HG03025 (cell line): ENCODE results near the gene ARFRP1.
"Not testable (repeated sequence)": the region's sequence is repeated elsewhere in the genome, so short reads cannot be mapped to it uniquely, and the experiment has no call there.

Experiments
- ATAC-seq: cut with Tn5 transposase; IDR thresholded peaks from one replicate; pipeline ENCODE4 v1.9.1; 2021; ENCODE audit warnings: mild to moderate bottlenecking, moderate library complexity; ENCODE audit not compliant: unreplicated experiment, low FRiP score

ARFRP1 gene

GRCh38 chr20:63659370-63659769, 48.4 kb downstream of the ARFRP1 start:
- no peak for ATAC-seq

GRCh38 chr20:63658749-63659187, 49.0 kb downstream of the ARFRP1 start:
- ATAC-seq = peak; percentile 13

GRCh38 chr20:63657937-63658748, 49.6 kb downstream of the ARFRP1 start, which contains the start of gene RTEL1:
Gene RTEL1 (plus strand): TSS chr20:63658312. CDS start chr20:63659403, 1,091 bp downstream.
- peak; percentile 70 for ATAC-seq

DNA sequence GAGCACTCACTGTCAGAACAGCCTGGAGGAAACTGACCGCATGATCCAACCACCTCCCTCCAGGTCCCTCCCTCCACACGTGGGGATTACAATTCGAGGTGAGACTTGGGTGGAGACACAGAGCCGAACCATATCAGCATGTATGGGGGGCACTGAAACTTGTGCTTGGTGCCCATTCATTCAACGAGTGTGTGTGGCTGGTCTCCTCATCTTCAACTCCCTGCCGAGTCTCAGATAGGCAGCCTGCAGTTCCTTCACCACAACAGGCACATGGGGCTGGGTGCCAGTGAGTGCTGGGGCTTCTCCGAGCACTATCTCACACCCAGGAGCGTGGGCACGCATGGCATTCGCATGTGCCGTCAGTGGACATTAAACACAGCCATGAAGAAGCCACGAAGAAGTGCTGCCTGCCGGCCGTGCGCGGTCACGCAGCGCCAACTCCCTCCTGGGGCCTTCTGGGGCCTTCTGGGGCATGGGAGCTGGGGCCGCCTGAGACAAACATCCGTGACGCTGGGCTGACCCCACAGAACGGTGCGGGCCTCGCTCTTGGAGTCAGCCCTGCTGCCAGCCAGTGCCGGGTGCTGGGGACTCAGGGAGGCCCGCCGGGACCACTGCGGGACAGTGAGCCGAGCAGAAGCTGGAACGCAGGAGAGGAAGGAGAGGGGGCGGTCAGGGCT, 50.4 kb downstream of the ARFRP1 start:
- no peak for ATAC-seq

DNA sequence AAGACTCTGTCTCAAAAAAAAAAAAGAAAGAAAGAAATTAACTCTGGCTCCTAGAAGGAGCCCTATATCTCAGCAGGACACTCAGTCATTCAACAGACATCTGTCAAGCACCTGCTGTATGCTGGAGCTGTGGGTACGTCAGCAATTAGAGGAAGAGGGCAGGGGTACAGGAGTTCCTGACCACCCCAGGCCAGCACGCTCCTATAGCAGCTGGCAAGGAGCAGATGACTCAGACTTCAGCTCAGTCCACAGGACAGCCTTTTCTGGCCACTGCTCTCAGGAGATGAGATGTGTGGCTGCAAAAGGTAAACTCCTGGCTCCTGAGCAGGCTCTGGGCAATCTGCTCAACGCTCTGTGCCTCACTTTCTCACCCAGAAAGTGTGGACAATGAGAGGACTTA, 51.3 kb downstream of the ARFRP1 start:
- ATAC-seq = no peak

GRCh38 chr20:63655249-63655648, 52.5 kb downstream of the ARFRP1 start:
- no peak for ATAC-seq

DNA sequence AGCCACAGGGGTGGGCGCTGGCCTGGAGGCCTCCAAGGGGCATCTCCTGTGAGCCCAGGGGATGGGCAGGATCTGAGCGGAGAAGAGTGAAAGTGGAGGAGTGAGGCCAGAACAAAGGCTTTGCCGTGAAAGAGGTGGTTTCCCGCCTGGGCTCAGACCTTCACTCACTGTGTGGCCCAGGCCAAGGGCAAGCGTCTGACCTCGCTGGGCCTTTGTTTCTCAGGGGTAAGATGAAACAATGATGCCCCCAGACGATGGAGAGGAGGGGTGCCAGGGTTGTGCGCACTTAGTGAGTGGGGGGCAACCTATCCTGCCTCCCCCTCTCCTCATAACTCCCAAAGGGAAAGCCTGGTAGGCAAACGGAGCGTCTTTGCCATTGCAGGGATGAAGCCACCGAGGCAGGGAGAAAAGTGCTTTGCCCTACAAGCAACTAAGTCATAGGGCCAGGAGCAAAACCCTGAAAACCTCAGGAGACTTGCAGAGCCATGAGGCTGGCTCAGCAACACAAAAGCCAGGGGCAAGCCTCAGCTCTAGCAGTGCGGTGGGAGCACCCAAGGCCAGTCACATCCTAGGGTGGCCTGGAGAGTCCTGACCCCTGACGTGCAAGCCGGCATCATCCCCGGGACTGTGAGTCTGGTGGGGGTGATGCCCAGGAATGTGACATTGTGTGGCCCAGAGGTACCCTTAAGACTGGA, 53.7 kb downstream of the ARFRP1 start:
- ATAC-seq = no peak

DNA sequence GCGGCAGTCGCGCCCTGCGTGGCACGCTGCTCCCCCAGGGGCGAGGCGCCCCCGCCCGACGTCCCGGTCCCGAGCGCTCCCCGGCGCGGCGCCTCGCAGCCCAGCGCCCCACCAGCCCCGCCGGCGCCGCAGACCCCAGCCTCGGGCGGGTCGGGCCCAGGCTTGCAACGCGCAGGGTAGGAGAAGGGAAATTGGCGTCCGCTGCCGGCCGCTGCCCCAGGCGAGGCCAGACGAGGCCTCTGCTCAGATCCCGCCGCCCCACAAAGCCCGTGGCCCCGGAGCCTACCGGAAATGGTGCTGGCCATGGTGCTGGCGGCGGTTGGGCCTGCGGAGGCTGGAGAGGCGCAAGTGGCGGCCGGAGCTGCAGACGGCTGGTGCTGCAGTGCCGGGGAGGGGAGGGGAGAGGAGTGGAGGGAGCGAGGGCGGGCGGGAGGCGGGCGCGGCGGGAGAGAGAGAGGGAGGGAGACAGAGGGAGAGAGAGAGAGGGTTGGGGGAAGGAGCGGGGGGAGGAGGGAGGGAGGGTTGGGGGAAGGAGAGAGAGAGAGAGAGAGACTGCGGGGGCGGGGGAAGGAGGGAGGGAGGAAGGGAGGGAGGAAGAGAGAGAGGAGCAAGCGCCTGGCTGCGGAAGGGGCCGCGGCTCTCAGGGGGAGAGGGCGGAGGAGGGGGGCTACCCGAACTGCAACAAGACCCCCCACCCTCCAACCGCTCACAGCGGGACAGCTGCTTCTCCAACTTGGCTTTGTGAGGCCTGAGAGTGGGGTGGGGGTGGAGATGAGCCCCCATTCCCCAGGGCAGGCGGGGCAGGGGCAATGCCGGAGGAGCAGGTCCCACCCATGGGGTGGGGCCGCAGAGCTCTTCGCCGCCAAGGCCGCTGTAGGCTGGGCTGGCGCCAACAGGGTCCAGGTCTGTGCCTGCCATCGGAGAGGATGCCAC, 54.5 kb downstream of the ARFRP1 start, which contains the start of gene STMN3:
TSS of gene STMN3 (minus strand) at position 384 of the 933 bp plus-strand sequence. CDS start at position 305, 79 bp downstream.
- ATAC-seq = no peak

DNA sequence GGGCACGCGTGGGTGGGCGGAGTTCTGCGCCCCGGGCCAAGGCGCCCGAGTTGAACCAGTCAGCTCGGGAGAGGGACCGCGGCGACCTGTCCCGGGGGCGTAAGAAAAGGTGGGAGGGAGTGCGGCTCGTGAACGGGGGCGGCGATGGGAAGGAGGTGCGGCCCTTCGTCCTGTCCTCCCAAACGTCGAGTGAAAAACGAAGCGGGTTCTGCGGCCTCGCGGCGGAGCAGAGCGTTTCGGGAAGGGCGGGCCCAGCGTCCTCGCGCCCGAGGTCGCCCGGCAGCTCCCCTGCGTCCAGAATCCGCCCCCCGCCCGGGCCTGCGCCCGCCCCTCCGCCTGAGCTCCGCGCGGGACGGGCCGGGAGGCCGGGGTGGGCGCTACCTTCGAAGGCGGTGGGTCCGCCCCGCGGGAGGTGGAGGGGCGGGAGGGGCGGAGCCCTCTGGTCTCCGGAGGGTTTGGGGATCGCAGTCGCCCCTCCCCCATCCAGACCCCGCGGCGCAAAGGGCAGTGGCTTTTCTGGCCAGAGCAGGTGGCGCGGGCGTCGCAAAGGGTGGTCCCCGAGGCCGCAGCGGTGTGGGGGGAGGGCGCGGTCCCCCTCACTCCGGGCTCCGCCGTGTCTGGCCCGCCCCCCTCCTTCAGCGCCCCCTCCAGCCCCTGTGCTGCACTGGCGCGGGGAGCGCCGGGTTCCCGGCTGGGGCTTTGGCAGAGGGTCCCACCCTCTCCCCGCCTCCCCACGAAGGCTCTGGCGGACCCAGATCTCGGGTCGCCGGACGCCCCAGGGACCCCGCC, 55.4 kb downstream of the ARFRP1 start:
- no peak for ATAC-seq

GRCh38 chr20:63651942-63652191, 55.9 kb downstream of the ARFRP1 start:
- no peak for ATAC-seq

DNA sequence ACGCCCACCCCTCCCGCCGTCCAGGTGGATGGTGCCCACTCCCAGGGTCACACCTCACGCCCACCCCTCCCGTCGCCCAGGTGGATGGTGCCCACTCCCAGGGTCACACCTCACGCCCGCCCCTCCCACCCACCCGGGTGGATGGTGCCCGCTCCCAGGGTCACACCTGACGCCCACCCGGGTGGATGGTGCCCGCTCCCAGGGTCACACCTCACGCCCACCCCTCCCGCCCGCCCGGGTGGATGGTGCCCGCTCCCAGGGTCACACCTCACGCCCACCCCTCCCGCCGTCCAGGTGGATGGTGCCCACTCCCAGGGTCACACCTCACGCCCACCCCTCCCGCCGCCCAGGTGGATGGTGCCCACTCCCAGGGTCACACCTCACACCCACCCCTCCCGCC, 57.3 kb downstream of the ARFRP1 start:
- not testable (repeated sequence) for ATAC-seq

DNA sequence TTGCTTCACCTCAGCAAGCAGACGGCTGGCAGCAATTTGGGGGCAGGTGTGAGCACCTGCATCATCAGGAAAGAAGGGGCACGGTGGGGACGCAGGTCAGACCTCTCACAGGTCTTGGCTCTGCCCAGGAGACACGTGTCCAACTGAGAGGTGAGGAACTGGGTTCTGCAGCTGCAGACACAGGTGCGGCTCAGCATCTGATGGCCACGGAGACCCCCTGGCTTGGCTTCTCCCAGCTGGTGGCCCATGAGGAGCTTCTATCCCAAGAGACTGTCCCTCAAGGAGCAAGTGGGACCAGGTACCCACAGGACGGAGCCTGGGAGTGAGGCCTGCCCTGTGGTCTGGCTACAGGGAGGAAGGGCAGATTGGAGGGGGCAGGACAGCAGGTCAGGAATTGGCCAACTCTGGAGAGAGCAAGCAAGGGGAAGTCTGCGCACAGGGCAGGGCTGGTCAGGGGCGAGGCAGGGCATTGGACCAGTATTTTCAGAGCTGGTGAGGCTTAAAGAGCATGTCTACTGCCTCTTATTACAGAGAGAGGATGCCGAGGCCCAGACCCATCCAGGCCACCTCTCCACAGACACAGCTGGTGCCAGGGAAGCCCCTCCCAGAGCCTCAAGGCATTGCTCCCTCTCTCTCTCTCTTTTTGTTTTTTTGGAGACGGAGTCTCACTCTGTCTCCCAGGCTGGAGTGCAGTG, 58.7 kb downstream of the ARFRP1 start:
- no peak for ATAC-seq
